Activated naive CD8-positive, alpha-beta T cell treated with anti-CD3 and anti-CD28 coated beads for 36 hours (primary cell): Measurements from ENCODE around the gene CNNM4. TPM values are rescaled to one million over a fixed set of nuclear protein-coding genes. Genes with fewer than 3 reads are reported as not detected.

ENCODE experiments used
- DNase-seq: peaks from one replicate; pipeline ENCODE4 v3.0.0; 2021
- H3K27ac Mint-ChIP-seq: one replicate; pipeline ENCODE4 v1.8.0; 2022; ENCODE audit warnings: mild to moderate bottlenecking, moderate library complexity, mixed read lengths
- H3K27me3 Mint-ChIP-seq: one replicate; pipeline ENCODE4 v1.8.0; 2022; ENCODE audit warnings: mild to moderate bottlenecking, mixed read lengths
- H3K36me3 Mint-ChIP-seq: one replicate; pipeline ENCODE4 v1.8.0; 2021; ENCODE audit warnings: mild to moderate bottlenecking, mixed read lengths
- H3K4me1 Mint-ChIP-seq: one replicate; pipeline ENCODE4 v1.8.0; 2021; ENCODE audit warnings: mixed read lengths
- H3K4me3 Mint-ChIP-seq: one replicate; pipeline ENCODE4 v1.8.0; 2022; ENCODE audit warnings: mild to moderate bottlenecking, moderate library complexity, mixed read lengths
- H3K9me3 Mint-ChIP-seq: one replicate; pipeline ENCODE4 v1.8.0; 2022; ENCODE audit warnings: mixed read lengths
- total RNA-seq, 2 experiments: library from RNA; stranded (reverse); gene quantifications; one replicate each; pipeline ENCODE4 v1.2.3, GENCODE V29; 2021

Gene CNNM4
- total RNA-seq, 2 experiments from 2014 or later, result 5.9 to 6.2 TPM

- Mint-ChIP-seq H3K27me3 (no peaks in the 10 kb centered on the region), H3K9me3 (no peaks in the 10 kb centered on the region), H3K36me3 (no peaks in the 10 kb centered on the region), H3K27ac (peak overlapping the region; percentile 68), H3K4me1 (peaks cover 9% of the 10 kb centered on the region), H3K4me3 (peak overlapping the region; percentile 25)
- DNase-seq, result peak; percentile 77
These were observed 78.7 kb downstream of the CNNM4 start for GRCh38 chr2:96839293-96839874.

GRCh38 chr2:96839875-96840850 is 79.5 kb downstream of the CNNM4 start:
- peak overlapping the region; percentile 34 for H3K27ac Mint-ChIP-seq
- no peaks in the 10 kb centered on the region for H3K27me3 Mint-ChIP-seq
- no peaks in the 10 kb centered on the region for H3K9me3 Mint-ChIP-seq
- no peaks in the 10 kb centered on the region for H3K36me3 Mint-ChIP-seq
- H3K4me1 Mint-ChIP-seq, result peaks cover 9% of the 10 kb centered on the region
- H3K4me3 Mint-ChIP-seq, result peak overlapping the region; percentile 25
- no peak for DNase-seq

GRCh38 chr2:96841701-96842495 is 81.2 kb downstream of the CNNM4 start:
- Mint-ChIP-seq H3K27ac (peak overlapping the region; percentile 0), H3K27me3 (no peaks in the 10 kb centered on the region), H3K36me3 (no peaks in the 10 kb centered on the region), H3K4me3 (no peak overlapping the region), H3K4me1 (peaks cover 9% of the 10 kb centered on the region), H3K9me3 (no peaks in the 10 kb centered on the region)
- DNase-seq, result no peak

- H3K36me3 Mint-ChIP-seq, result no peaks in the 10 kb centered on the region
- no peak for DNase-seq
- H3K9me3 Mint-ChIP-seq, result no peaks in the 10 kb centered on the region
- peaks cover 9% of the 10 kb centered on the region for H3K4me1 Mint-ChIP-seq
- H3K27ac Mint-ChIP-seq, result peak overlapping the region; percentile 0
- H3K4me3 Mint-ChIP-seq, result no peak overlapping the region
- no peaks in the 10 kb centered on the region for H3K27me3 Mint-ChIP-seq
These were observed 81.9 kb downstream of the CNNM4 start for GRCh38 chr2:96842600-96842999.

- H3K9me3 Mint-ChIP-seq, result no peaks in the 10 kb centered on the region
- no peak within 1 kb of the TSS for H3K27ac Mint-ChIP-seq
- H3K4me1 Mint-ChIP-seq, result peaks cover 6% of the 10 kb centered on the region
- no peaks in the 10 kb centered on the region for H3K27me3 Mint-ChIP-seq
- H3K36me3 Mint-ChIP-seq, result no peaks in the 10 kb centered on the region
- H3K4me3 Mint-ChIP-seq, result no peak within 1 kb of the TSS
- no peak for DNase-seq
These were observed 83.0 kb downstream of the CNNM4 start, which contains the start of gene ANKRD23 for GRCh38 chr2:96843538-96844268. ANKRD23 (minus strand) TSS chr2:96844021; CDS start chr2:96843992, 29 bp downstream.

- H3K27me3 Mint-ChIP-seq, result no peaks in the 10 kb centered on the region
- H3K36me3 Mint-ChIP-seq, result no peaks in the 10 kb centered on the region
- H3K4me3 Mint-ChIP-seq, result no peak overlapping the region
- no peak for DNase-seq
- no peaks in the 10 kb centered on the region for H3K9me3 Mint-ChIP-seq
- H3K27ac Mint-ChIP-seq, result no peak overlapping the region
- peaks cover 4% of the 10 kb centered on the region for H3K4me1 Mint-ChIP-seq
These were observed 83.7 kb downstream of the CNNM4 start for GRCh38 chr2:96844405-96844808.

- no peak overlapping the region for H3K27ac Mint-ChIP-seq
- no peak overlapping the region for H3K4me3 Mint-ChIP-seq
- H3K4me1 Mint-ChIP-seq, result no peaks in the 10 kb centered on the region
- no peaks in the 10 kb centered on the region for H3K9me3 Mint-ChIP-seq
- no peaks in the 10 kb centered on the region for H3K27me3 Mint-ChIP-seq
- no peak for DNase-seq
- peaks cover 4% of the 10 kb centered on the region for H3K36me3 Mint-ChIP-seq
These were observed 86.1 kb downstream of the CNNM4 start for GRCh38 chr2:96846825-96847224.

- H3K36me3 Mint-ChIP-seq, result peaks cover 7% of the 10 kb centered on the region
- no peaks in the 10 kb centered on the region for H3K9me3 Mint-ChIP-seq
- no peak for DNase-seq
- H3K4me1 Mint-ChIP-seq, result no peaks in the 10 kb centered on the region
- H3K4me3 Mint-ChIP-seq, result no peak overlapping the region
- H3K27me3 Mint-ChIP-seq, result no peaks in the 10 kb centered on the region
- H3K27ac Mint-ChIP-seq, result no peak overlapping the region
These were observed 86.9 kb downstream of the CNNM4 start for GRCh38 chr2:96847586-96847985.

- H3K4me3 Mint-ChIP-seq, result no peak overlapping the region
- DNase-seq, result no peak
- no peak overlapping the region for H3K27ac Mint-ChIP-seq
- H3K36me3 Mint-ChIP-seq, result peaks cover 9% of the 10 kb centered on the region
- no peaks in the 10 kb centered on the region for H3K4me1 Mint-ChIP-seq
- no peaks in the 10 kb centered on the region for H3K27me3 Mint-ChIP-seq
- H3K9me3 Mint-ChIP-seq, result no peaks in the 10 kb centered on the region
These were observed 87.6 kb downstream of the CNNM4 start for GRCh38 chr2:96848264-96848663.

- no peak overlapping the region for H3K27ac Mint-ChIP-seq
- peaks cover 10% of the 10 kb centered on the region for H3K4me1 Mint-ChIP-seq
- no peaks in the 10 kb centered on the region for H3K9me3 Mint-ChIP-seq
- no peak overlapping the region for H3K4me3 Mint-ChIP-seq
- no peaks in the 10 kb centered on the region for H3K27me3 Mint-ChIP-seq
- H3K36me3 Mint-ChIP-seq, result peaks cover 10% of the 10 kb centered on the region
- DNase-seq, result no peak
These were observed 92.0 kb downstream of the CNNM4 start for GRCh38 chr2:96852667-96853066.

GRCh38 chr2:96853321-96853720 is 92.6 kb downstream of the CNNM4 start:
- Mint-ChIP-seq H3K4me3 (no peak overlapping the region), H3K27me3 (no peaks in the 10 kb centered on the region), H3K4me1 (peaks cover 10% of the 10 kb centered on the region), H3K36me3 (peaks cover 10% of the 10 kb centered on the region), H3K27ac (no peak overlapping the region), H3K9me3 (no peaks in the 10 kb centered on the region)
- DNase-seq, result no peak

- H3K36me3 Mint-ChIP-seq, result peaks cover 9% of the 10 kb centered on the region
- H3K9me3 Mint-ChIP-seq, result no peaks in the 10 kb centered on the region
- no peaks in the 10 kb centered on the region for H3K27me3 Mint-ChIP-seq
- peak overlapping the region; percentile 89 for H3K27ac Mint-ChIP-seq
- peak; percentile 25 for DNase-seq
- peak overlapping the region; percentile 88 for H3K4me3 Mint-ChIP-seq
- H3K4me1 Mint-ChIP-seq, result peaks cover 28% of the 10 kb centered on the region
These were observed 96.3 kb downstream of the CNNM4 start for GRCh38 chr2:96856776-96857666.

GRCh38 chr2:96857667-96858372 is 97.1 kb downstream of the CNNM4 start, which contains the start of gene ANKRD39:
ANKRD39 (minus strand) TSS chr2:96858016; CDS start chr2:96857987, 29 bp downstream.
- peak; percentile 99 for DNase-seq
- peak within 1 kb of the TSS; percentile 88 for H3K4me3 Mint-ChIP-seq
- peak within 1 kb of the TSS; percentile 89 for H3K27ac Mint-ChIP-seq
- peaks cover 4% of the 10 kb centered on the region for H3K36me3 Mint-ChIP-seq
- no peaks in the 10 kb centered on the region for H3K9me3 Mint-ChIP-seq
- H3K27me3 Mint-ChIP-seq, result no peaks in the 10 kb centered on the region
- H3K4me1 Mint-ChIP-seq, result peaks cover 28% of the 10 kb centered on the region
